Medulla oblongata (tissue), 1 donor: ENCODE results near the gene RNF114.
"Not testable (repeated sequence)": the region's sequence is repeated elsewhere in the genome, so short reads cannot be mapped to it uniquely, and the experiment has no call there.

Experiments
- DNase-seq: peaks from one replicate; pipeline ENCODE4 v3.0.0-alpha.2; 2015; ENCODE audit errors: extremely low spot score

RNF114 gene

GRCh38 chr20:49928411-49929141, 7.6 kb upstream of the RNF114 start:
- DNase-seq, result peak; percentile 94

- DNase-seq, result no peak
Measured at GRCh38 chr20:49929142-49929494, 7.1 kb upstream of the RNF114 start.

GRCh38 chr20:49935746-49936152, 448 bp upstream of the RNF114 start:
- no peak for DNase-seq

- no peak for DNase-seq
Measured at GRCh38 chr20:49937027-49937929, 1.1 kb downstream of the RNF114 start.

GRCh38 chr20:49938173-49939163, 2.3 kb downstream of the RNF114 start:
- DNase-seq, result peak; percentile 23

- DNase-seq, result no peak
Measured at GRCh38 chr20:49941456-49941855, 5.3 kb downstream of the RNF114 start.

GRCh38 chr20:49942303-49942702, 6.1 kb downstream of the RNF114 start:
- DNase-seq, result no peak

GRCh38 chr20:49942942-49943341, 6.7 kb downstream of the RNF114 start:
- no peak for DNase-seq

GRCh38 chr20:49945306-49945700, 9.1 kb downstream of the RNF114 start:
- no peak for DNase-seq

- no peak for DNase-seq
Measured at GRCh38 chr20:49945701-49946477, 9.7 kb downstream of the RNF114 start.

GRCh38 chr20:49948178-49948577, 12.0 kb downstream of the RNF114 start:
- DNase-seq, result no peak

- no peak for DNase-seq
Measured at GRCh38 chr20:49948809-49949507, 12.8 kb downstream of the RNF114 start.

GRCh38 chr20:49951151-49951550, 15.0 kb downstream of the RNF114 start:
- DNase-seq, result no peak

- DNase-seq, result no peak
Measured at GRCh38 chr20:49955167-49955566, 19.0 kb downstream of the RNF114 start.

GRCh38 chr20:49955830-49956396, 19.7 kb downstream of the RNF114 start:
- DNase-seq, result not testable (repeated sequence)

GRCh38 chr20:49956689-49957088, 20.5 kb downstream of the RNF114 start:
- DNase-seq, result no peak

- DNase-seq, result peak; percentile 83
Measured at GRCh38 chr20:49957089-49957938, 21.1 kb downstream of the RNF114 start.

GRCh38 chr20:49961413-49961812, 25.2 kb downstream of the RNF114 start:
- no peak for DNase-seq
